ENCODE results near the gene ERP27. TPM values are rescaled to one million over a fixed set of nuclear protein-coding genes. Genes with fewer than 3 reads are reported as not detected.

The ERP27 gene
- total and polyA plus RNA-seq, 2 of the 8 experiments (the other 6 are each of a cell fraction or from before 2014, with no cell fraction given): not detected

- Histone ChIP-seq H3K36me3 (ENCODE audit: control insufficient read depth in 2 of 4, insufficient read depth in 4 of 4, low read length in 3 of 4) (no peaks in the 10 kb centered on the region), H2BK12ac (ENCODE audit: low read depth, low read length) (no peak overlapping the region), H3K18ac (ENCODE audit: extremely low read depth, low read length) (no peak overlapping the region), H3K27me3 (replicated peaks in 1 of 4; ENCODE audit: control insufficient read depth in 3 of 4, extremely low read depth in 1 of 4, insufficient read depth in 3 of 4, low read length in 3 of 4) (no peaks in the 10 kb centered on the region), H3K4me2 (ENCODE audit: insufficient read depth in 1 of 2, low read depth in 2 of 2, low read length in 2 of 2) (no peak overlapping the region), H3K4ac (replicated peaks; ENCODE audit: insufficient read length, low read depth, low read length) (no peak overlapping the region), H2BK15ac (ENCODE audit: low read length) (no peak overlapping the region), H3K4me3 (ENCODE audit: extremely low read depth in 1 of 4, insufficient read depth in 2 of 4, low read depth in 3 of 4, low read length in 4 of 4) (no peak overlapping the region), H3K14ac (ENCODE audit: insufficient read length) (no peak overlapping the region), H2BK5ac (ENCODE audit: low read depth, low read length) (no peak overlapping the region), H2AFZ (ENCODE audit: low read length) (no peak overlapping the region), H3K23ac (ENCODE audit: insufficient read length) (no peak overlapping the region), H3K79me1 (ENCODE audit: low read depth, low read length) (no peaks in the 10 kb centered on the region), H4K20me1 (replicated peaks in 1 of 2; ENCODE audit: control insufficient read depth in 1 of 2, insufficient read depth in 2 of 2, low read length in 2 of 2) (no peaks in the 10 kb centered on the region), H3K56ac (replicated peaks; ENCODE audit: insufficient read length, low read depth, low read length) (no peak overlapping the region), H3K27ac (ENCODE audit: low read depth, low read length) (no peak overlapping the region), H3K4me1 (replicated peaks in 1 of 4; ENCODE audit: control insufficient read depth in 3 of 4, insufficient read depth in 4 of 4, low read length in 3 of 4) (no peaks in the 10 kb centered on the region), H4K91ac (replicated peaks; ENCODE audit: insufficient read length, low read length) (no peak overlapping the region), H3K79me2 (ENCODE audit: control insufficient read depth in 1 of 2, insufficient read depth in 2 of 2, low read length in 2 of 2) (no peaks in the 10 kb centered on the region), H4K8ac (ENCODE audit: extremely low read depth, insufficient read depth, low read length) (no peak overlapping the region), H4K5ac (ENCODE audit: insufficient read length, low read depth, low read length) (no peak overlapping the region), H2AK5ac (ENCODE audit: low read depth, low read length) (no peak overlapping the region), H3K9ac (replicated peaks in 1 of 4; ENCODE audit: extremely low read depth in 1 of 4, low read depth in 3 of 4, low read length in 3 of 4) (no peak overlapping the region), H2BK120ac (replicated peaks; ENCODE audit: low read depth, low read length) (no peak overlapping the region), H3K23me2 (ENCODE audit: low read depth, low read length) (no peaks in the 10 kb centered on the region), H2BK20ac (ENCODE audit: low read length) (no peak overlapping the region), H3K9me3 (ENCODE audit: insufficient read depth in 2 of 2, low read depth in 1 of 2, low read length in 1 of 2) (no peaks in the 10 kb centered on the region)
- WGBS, 2 experiments (ENCODE audit: extremely low coverage in 1 of 2, insufficient coverage in 1 of 2, insufficient read length in 1 of 2, insufficient replicate concordance in 2 of 2, low coverage in 1 of 2, low lambda C conversion rate in 2 of 2, missing lambda C conversion rate in 1 of 2): 86% methylated on average over 2 of the region's 2 CpGs; no CpG with 5 or more reads in 1 of the 2 experiments
- ChIA-PET CTCF (ENCODE audit: partially characterized antibody) (interaction anchor here (1.0 to 1.5 kb wide), 3 partner anchors 14 to 172 kb away, joined by 3 to 6 read pairs (median 4); no protein-coding TSS in a partner anchor), POLR2A (ENCODE audit: partially characterized antibody) (no interaction called here)
- no peak for FAIRE-seq
- TF ChIP-seq RAD21 (IDR thresholded peaks at IDR 0.05 in 1 of 2, conservative IDR thresholded peaks at IDR 0.05 in 1 of 2; ENCODE audit: low read depth in 2 of 2, low read length in 2 of 2) (no peak), PHF8 (conservative IDR thresholded peaks at IDR 0.05; ENCODE audit: low read depth, low read length) (no peak), SP1 (IDR thresholded peaks at IDR 0.05; ENCODE audit: low read depth, low read length) (no peak), YY1 (IDR thresholded peaks at IDR 0.05; ENCODE audit: low read depth, low read length) (no peak), RFX5 (IDR thresholded peaks at IDR 0.05; ENCODE audit: borderline replicate concordance, low read depth, low read length) (no peak), ASH2L (IDR thresholded peaks at IDR 0.05; ENCODE audit: low read length) (no peak), TAF7 (optimal IDR thresholded peaks at IDR 0.05; ENCODE audit: borderline replicate concordance, low read depth, low read length) (no peak), CEBPB (IDR thresholded peaks at IDR 0.05; ENCODE audit: low read depth, low read length) (no peak), EZH2 (IDR thresholded peaks at IDR 0.05; ENCODE audit: low read depth, low read length, severe bottlenecking) (no peak), MAFK (IDR thresholded peaks at IDR 0.05; ENCODE audit: low read depth, low read length) (no peak), POLR2AphosphoS5 (IDR thresholded peaks at IDR 0.05; ENCODE audit: low read depth, low read length) (no peak), POU5F1 (IDR thresholded peaks at IDR 0.05; ENCODE audit: low read depth, low read length) (no peak), CHD1 (IDR thresholded peaks at IDR 0.05; ENCODE audit: low read depth, low read length) (no peak)
- DNase-seq (ENCODE audit: low read depth in 1 of 2, low spot score in 2 of 2): no peak
These were observed 44.7 kb upstream of the ERP27 start for GRCh38 chr12:14982991-14983390.

Measured in H1 (cell line).